Measurements from ENCODE around the gene NDUFS6. TPM values are rescaled to one million over a fixed set of nuclear protein-coding genes. Genes with fewer than 3 reads are reported as not detected.

NDUFS6 gene
- total RNA-seq, 1 donor from 2014 or later, result 26.8 TPM

DNA sequence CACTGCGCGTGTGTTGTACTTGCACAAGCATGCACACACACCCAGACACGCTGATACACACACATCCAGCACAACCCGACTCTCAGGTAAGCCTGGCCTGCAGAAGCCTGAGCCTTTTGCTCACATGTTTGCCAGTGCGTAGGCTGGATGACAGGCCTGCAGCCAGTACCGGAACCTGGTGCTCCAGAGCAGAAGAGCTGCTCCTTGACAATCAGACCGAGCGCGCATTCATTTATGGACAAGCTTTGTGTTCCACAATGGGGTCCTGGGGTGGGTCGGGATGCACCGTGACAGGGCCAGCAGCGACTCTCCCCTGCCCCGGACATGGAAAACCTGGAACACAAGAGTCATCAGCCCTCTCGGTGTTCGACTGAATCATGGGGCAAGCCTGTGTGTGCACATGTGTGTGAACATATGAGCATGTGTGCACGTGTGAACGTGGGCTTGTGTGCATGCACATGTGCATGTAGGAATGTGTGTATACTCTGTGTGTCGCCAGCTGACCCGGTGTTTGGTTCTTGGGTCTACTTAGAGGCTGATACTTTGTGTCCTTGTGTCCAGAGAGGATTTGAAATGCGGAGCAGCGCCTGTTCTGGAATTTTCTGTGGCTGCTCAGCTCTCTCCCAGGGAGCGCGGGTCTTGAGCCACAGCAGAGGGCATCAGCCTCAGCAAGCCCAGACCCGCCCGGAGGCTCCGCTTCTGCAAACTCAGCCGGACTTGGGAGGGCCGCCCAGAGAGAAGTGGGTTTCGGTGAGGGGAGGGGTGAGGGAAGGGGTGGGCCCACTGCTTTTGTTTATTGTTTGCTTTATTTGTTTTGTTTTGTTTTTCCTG lies 49.3 kb downstream of the NDUFS6 start:
- H3K27me3 ChIP-seq, result no peaks in the 10 kb centered on the region
- TF ChIP-seq, protein P1, sequence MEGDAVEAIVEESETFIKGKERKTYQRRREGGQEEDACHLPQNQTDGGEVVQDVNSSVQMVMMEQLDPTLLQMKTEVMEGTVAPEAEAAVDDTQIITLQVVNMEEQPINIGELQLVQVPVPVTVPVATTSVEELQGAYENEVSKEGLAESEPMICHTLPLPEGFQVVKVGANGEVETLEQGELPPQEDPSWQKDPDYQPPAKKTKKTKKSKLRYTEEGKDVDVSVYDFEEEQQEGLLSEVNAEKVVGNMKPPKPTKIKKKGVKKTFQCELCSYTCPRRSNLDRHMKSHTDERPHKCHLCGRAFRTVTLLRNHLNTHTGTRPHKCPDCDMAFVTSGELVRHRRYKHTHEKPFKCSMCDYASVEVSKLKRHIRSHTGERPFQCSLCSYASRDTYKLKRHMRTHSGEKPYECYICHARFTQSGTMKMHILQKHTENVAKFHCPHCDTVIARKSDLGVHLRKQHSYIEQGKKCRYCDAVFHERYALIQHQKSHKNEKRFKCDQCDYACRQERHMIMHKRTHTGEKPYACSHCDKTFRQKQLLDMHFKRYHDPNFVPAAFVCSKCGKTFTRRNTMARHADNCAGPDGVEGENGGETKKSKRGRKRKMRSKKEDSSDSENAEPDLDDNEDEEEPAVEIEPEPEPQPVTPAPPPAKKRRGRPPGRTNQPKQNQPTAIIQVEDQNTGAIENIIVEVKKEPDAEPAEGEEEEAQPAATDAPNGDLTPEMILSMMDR (IDR thresholded peaks at IDR 0.05), result no peak
- TF ChIP-seq POLR2A (IDR thresholded peaks at IDR 0.05) (no peak), POLR2AphosphoS5 (IDR thresholded peaks at IDR 0.05; ENCODE audit: insufficient read depth in 1 of 2, low read depth in 1 of 2) (no peak)
- H3K4me1 ChIP-seq, result peaks cover 9% of the 10 kb centered on the region
- DNase-seq (ENCODE audit: extremely low spot score in 2 of 2), result no peak
- no peaks in the 10 kb centered on the region for H3K36me3 ChIP-seq
- no peaks in the 10 kb centered on the region for H3K9me3 ChIP-seq
- intact Hi-C loops (cut with DNase I), result no loop called here
- H3K27ac ChIP-seq, result no peak overlapping the region
- H3K4me3 ChIP-seq, result no peak overlapping the region

DNA sequence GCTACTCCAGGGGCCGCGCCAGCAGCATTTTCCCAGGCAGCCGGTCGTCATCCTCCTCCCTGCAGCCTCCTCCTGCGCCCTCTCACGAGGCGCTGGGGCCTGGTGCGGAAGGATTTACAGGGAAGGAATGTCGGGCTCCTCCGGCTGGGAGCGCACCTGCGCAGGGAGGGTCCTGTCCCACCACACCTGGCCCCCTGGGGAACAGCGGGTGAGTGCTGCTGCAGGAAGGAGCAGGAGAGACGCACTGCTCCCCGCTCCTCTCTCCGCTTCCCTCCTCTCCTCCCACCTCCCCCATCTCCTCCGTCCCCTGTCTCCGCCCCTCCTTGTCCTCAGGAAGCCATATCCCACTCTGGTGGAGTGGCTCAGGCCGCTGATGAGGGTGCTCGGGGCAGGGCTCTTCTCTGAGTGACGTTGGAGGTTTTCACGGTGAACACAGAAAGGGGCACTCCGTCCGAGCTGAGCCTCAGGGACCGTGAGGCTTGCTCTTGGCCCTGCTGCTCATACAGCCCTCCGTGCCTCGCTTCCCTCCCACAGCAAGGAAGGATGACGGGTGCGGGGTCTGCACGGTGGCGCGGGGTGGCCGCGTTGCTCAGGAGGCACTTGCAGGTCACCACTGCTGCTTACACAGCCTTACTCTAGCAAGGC lies 50.2 kb downstream of the NDUFS6 start:
- Histone ChIP-seq H3K9me3 (no peaks in the 10 kb centered on the region), H3K4me3 (no peak overlapping the region), H3K27me3 (no peaks in the 10 kb centered on the region), H3K36me3 (no peaks in the 10 kb centered on the region), H3K4me1 (peaks cover 9% of the 10 kb centered on the region), H3K27ac (no peak overlapping the region)
- TF ChIP-seq POLR2A (IDR thresholded peaks at IDR 0.05) (no peak), POLR2AphosphoS5 (IDR thresholded peaks at IDR 0.05; ENCODE audit: insufficient read depth in 1 of 2, low read depth in 1 of 2) (no peak)
- TF ChIP-seq, protein P1 (IDR thresholded peaks at IDR 0.05), result no peak
- DNase-seq (ENCODE audit: extremely low spot score in 2 of 2), result no peak
- intact Hi-C loops (cut with DNase I), result no loop called here

DNA sequence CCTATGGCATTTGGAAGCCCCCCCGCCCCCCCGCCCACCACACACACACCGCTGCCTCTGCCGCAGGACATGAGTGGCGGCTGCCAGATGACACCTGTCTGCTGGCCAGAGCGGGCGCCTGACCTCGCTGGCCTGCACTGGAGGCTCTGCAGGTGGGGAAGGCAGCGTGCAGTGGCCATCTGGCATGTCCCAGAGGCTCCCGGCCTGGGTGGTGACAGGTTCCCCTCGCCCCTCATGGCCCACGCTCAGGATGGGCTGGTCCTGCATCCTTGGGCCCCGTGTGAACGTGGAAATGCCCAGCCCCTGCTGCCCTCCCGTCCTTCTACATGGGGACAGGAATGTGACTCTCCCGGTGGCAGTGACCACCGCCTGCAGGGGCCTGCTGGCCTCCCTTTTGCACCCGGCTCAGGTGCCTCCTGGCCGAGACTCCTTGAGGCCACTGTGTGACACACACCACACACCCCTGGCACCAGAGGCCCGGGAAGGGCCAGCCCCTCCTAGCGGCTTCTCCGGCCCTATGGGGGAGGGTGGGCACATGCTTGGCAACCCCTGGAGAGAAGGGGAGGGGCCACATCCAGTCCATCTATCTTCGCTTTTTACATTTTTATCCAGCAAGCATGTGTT lies 51.2 kb downstream of the NDUFS6 start:
- Histone ChIP-seq H3K4me3 (no peak overlapping the region), H3K27ac (no peak overlapping the region), H3K36me3 (no peaks in the 10 kb centered on the region), H3K4me1 (peaks cover 9% of the 10 kb centered on the region), H3K27me3 (no peaks in the 10 kb centered on the region), H3K9me3 (no peaks in the 10 kb centered on the region)
- intact Hi-C loops (cut with DNase I), result no loop called here
- no peak for TF ChIP-seq POLR2AphosphoS5 (IDR thresholded peaks at IDR 0.05; ENCODE audit: insufficient read depth in 1 of 2, low read depth in 1 of 2)
- TF ChIP-seq, protein P1 (IDR thresholded peaks at IDR 0.05), result no peak
- no peak for TF ChIP-seq POLR2A (IDR thresholded peaks at IDR 0.05)
- no peak for DNase-seq (ENCODE audit: extremely low spot score in 2 of 2)

DNA sequence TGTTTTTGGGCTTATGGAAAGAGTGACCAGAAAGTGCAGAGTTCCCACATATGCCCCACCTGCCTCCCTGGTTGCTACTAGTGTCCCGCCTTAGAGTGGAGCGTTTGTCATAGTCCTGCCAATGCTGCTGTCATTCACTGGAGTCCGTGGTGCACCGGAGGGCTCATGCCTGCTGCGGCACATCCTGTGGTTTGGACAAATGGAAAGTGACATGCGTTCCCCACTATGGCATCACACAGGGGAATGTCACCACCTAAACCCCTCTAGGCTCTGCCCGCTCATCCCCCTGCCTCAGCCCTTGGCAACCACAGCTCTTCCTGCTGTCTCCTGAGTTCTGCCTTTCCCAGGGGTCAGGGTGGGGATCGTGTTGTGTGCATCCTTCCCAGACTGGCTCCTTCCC lies 52.3 kb downstream of the NDUFS6 start:
- H3K9me3 ChIP-seq, result no peaks in the 10 kb centered on the region
- H3K4me3 ChIP-seq, result no peak overlapping the region
- intact Hi-C loops (cut with DNase I), result no loop called here
- H3K36me3 ChIP-seq, result no peaks in the 10 kb centered on the region
- peaks cover 9% of the 10 kb centered on the region for H3K4me1 ChIP-seq
- TF ChIP-seq, protein P1 (IDR thresholded peaks at IDR 0.05), result no peak
- TF ChIP-seq POLR2AphosphoS5 (IDR thresholded peaks at IDR 0.05; ENCODE audit: insufficient read depth in 1 of 2, low read depth in 1 of 2), result no peak
- TF ChIP-seq POLR2A (IDR thresholded peaks at IDR 0.05), result no peak
- no peaks in the 10 kb centered on the region for H3K27me3 ChIP-seq
- H3K27ac ChIP-seq, result no peak overlapping the region
- no peak for DNase-seq (ENCODE audit: extremely low spot score in 2 of 2)

All from vagina (tissue), 2 donors.